Bronchial epithelial cell (primary cell): Measurements from ENCODE around the gene RAD50. TPM values are rescaled to one million over a fixed set of nuclear protein-coding genes. Genes with fewer than 3 reads are reported as not detected.
A peak's percentile ranks its signal among the peaks of the same experiment; 100 is the strongest.
"Not testable (repeated sequence)": the region's sequence is repeated elsewhere in the genome, so short reads cannot be mapped to it uniquely, and the experiment has no call there.

Experiments used
- DNase-seq: peaks from one replicate; pipeline ENCODE4 v3.0.0-alpha.2; 2010; ENCODE audit warnings: low read depth
- FAIRE-seq: peaks from 2 replicates; lab custom pipeline; 2011; peaks lifted over from hg19 to GRCh38; lab: Jason Lieb, UNC
- H3K27me3 ChIP-seq: 2 replicates; pipeline ENCODE4 v1.5.1; 2011; ENCODE audit warnings: low read length; ENCODE audit not compliant: control insufficient read depth, insufficient read depth
- H3K36me3 ChIP-seq: 2 replicates; pipeline ENCODE4 v1.5.1; 2011; ENCODE audit warnings: low read length; ENCODE audit not compliant: control insufficient read depth, insufficient read depth
- H3K4me3 ChIP-seq: 2 replicates; pipeline ENCODE4 v1.5.1; 2011; ENCODE audit warnings: mild to moderate bottlenecking, low read depth, low read length, control low read depth
- total RNA-seq: library from RNA; depleted of rRNA; stranded (reverse); fragments of >200 nt; gene quantifications from 2 replicates; pipeline ENCODE4 v1.2.1, GENCODE V29; 2014
- TF ChIP-seq, protein P1 (sequence below): IDR thresholded peaks from 2 replicates; pipeline ENCODE4 v1.5.1; 2011; ENCODE audit warnings: mild to moderate bottlenecking, moderate library complexity, low read length, control low read depth, inconsistent platforms; ENCODE audit not compliant: insufficient read depth, severe bottlenecking

The RAD50 gene
- total RNA-seq: 29.2 and 35.6 TPM in 2 replicates

GRCh38 chr5:132556763-132557477 is at the start of gene RAD50:
TSS of gene RAD50 (plus strand) at chr5:132556977. CDS start at chr5:132557325, 348 bp downstream.
- TF ChIP-seq, protein P1, sequence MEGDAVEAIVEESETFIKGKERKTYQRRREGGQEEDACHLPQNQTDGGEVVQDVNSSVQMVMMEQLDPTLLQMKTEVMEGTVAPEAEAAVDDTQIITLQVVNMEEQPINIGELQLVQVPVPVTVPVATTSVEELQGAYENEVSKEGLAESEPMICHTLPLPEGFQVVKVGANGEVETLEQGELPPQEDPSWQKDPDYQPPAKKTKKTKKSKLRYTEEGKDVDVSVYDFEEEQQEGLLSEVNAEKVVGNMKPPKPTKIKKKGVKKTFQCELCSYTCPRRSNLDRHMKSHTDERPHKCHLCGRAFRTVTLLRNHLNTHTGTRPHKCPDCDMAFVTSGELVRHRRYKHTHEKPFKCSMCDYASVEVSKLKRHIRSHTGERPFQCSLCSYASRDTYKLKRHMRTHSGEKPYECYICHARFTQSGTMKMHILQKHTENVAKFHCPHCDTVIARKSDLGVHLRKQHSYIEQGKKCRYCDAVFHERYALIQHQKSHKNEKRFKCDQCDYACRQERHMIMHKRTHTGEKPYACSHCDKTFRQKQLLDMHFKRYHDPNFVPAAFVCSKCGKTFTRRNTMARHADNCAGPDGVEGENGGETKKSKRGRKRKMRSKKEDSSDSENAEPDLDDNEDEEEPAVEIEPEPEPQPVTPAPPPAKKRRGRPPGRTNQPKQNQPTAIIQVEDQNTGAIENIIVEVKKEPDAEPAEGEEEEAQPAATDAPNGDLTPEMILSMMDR: no peak
- Histone ChIP-seq H3K27me3 (no peaks in the 10 kb centered on the region), H3K4me3 (peak within 1 kb of the TSS; percentile 89), H3K36me3 (peaks cover 1% of the 10 kb centered on the region)
- DNase-seq (peak; percentile 81), FAIRE-seq (no peak)

DNA sequence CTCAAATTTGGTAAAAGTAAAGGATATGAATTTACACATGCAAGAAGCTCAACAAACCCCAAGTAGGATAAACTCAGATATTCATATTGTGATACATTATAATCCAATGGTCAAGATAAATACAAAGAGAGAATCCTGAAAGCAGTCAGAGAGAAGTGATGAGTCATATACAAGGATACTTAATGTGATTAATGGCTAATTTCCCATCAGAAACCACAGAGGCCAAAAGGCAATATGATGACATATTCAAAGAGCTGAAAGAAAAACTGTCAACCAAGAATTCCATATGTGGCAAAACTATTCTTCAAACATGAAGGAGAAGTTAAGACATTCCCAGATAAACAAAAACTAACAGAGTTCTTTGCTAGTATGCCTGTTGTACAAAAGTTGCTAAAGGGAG is 46.7 kb upstream of the RAD50 start:
- Histone ChIP-seq H3K27me3 (no peaks in the 10 kb centered on the region), H3K36me3 (no peaks in the 10 kb centered on the region), H3K4me3 (no peak overlapping the region)
- TF ChIP-seq, protein P1: no peak
- DNase-seq (peak; percentile 83), FAIRE-seq (no peak)

DNA sequence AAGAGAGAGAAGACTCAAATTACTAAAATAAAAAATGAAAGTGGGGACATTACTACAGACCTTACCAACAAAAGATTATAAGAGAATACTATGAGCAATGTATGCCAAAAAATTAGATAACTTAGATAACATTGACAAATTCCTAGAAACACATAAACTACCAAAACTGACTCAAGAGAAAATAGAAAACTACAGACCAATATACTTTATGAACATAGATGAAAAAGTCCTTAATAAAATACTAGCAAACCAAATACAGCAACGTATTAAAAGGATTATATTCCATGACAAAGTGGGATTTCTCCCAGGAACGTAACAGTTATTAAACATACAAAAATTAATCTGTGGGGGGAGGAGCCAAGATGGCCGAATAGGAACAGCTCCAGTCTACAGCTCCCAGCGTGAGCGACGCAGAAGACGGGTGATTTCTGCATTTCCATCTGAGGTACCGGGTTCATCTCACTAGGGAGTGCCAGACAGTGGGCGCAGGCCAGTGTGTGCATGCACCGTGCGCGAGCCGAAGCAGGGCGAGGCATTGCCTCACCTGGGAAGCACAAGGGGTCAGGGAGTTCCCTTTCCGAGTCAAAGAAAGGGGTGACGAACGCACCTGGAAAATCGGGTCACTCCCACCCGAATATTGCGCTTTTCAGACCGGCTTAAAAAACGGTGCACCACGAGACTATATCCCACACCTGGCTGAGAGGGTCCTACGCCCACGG is 43.0 kb upstream of the RAD50 start:
- not testable (repeated sequence) for H3K36me3 ChIP-seq, H3K27me3 ChIP-seq, H3K4me3 ChIP-seq, FAIRE-seq, DNase-seq

DNA sequence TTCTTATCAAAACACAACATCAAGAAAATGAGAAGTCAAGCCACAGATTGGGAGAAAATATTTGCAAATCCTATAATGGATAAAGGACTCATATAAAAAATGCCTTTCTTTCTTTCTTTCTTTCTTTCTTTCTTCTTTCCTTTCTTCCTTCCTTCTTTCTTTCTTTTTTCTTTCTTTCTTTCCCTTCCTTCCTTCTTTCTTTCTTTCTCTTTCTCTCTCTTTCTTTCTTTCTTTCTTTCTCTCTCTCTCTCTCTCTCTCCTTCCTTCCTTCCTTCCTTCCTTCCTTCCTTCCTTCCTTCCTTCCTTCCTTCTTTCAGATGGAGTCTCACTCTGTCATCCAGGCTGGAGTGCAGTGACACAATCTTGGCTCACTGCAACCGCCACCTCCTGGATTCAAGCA is 34.7 kb upstream of the RAD50 start:
- H3K27me3 ChIP-seq, FAIRE-seq, H3K4me3 ChIP-seq, H3K36me3 ChIP-seq, DNase-seq: not testable (repeated sequence)

DNA sequence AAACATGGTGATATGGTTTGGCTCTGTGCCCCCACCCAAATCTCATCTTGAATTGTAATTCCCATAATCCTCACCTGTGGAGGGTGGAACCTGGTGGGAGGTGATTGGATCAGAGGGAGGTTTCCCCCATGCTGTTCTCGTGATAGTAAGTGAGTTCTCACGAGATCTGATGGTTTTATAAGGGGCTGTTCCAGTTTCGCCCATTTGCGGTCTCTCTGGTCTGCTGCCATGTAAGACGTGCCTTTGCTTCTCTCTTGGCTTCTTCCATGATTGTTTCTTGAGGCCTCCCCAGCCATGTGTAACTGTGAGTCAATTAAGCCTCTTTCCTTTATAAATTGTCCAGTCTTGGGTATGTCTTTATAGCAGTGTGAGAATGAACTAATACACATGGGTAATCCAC is 31.9 kb upstream of the RAD50 start:
- H3K4me3 ChIP-seq, H3K36me3 ChIP-seq, FAIRE-seq, H3K27me3 ChIP-seq, DNase-seq: not testable (repeated sequence)

- Histone ChIP-seq H3K4me3 (no peak overlapping the region), H3K36me3 (no peaks in the 10 kb centered on the region), H3K27me3 (no peaks in the 10 kb centered on the region)
- TF ChIP-seq, protein P1: no peak
- DNase-seq (no peak), FAIRE-seq (no peak)
Measured at GRCh38 chr5:132525299-132525724, 31.5 kb upstream of the RAD50 start.

GRCh38 chr5:132526290-132526973 is 30.3 kb upstream of the RAD50 start:
- peak; percentile 53 for DNase-seq

More at GRCh38 chr5:132526290-132526973, 30.3 kb upstream of the RAD50 start:
- Histone ChIP-seq H3K36me3 (no peaks in the 10 kb centered on the region), H3K4me3 (no peak overlapping the region), H3K27me3 (no peaks in the 10 kb centered on the region)
- no peak for FAIRE-seq
- TF ChIP-seq, protein P1: peak; percentile 78
